Kidney tubule cell (primary cell): Measurements from ENCODE around the gene SRGAP1.
"Not testable (repeated sequence)": the region's sequence is repeated elsewhere in the genome, so short reads cannot be mapped to it uniquely, and the experiment has no call there.

Experiments
- DNase-seq: peaks from one replicate; pipeline ENCODE4 v3.0.0-alpha.2; 2018; ENCODE audit warnings: low spot score

SRGAP1 gene

DNA sequence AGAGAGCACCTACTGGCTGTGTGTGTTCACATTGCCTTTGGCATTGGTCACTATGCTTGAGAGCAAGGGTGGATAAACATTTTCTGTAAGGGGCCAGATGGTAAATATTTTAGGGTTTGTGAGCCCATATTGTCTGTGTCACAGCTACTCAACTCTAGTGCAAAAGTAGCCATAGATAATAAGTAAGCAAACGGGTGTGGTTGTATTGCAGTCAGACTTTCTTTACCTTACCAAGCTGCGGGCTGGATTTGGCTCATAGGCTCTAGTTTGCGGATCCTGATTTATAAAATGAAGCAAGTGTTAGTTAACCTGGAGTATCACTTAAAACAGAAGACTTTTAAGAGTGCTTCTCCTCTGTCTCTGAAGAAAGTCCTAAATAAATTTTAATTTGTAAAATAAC is 208.6 kb downstream of the SRGAP1 start:
- DNase-seq, result no peak

DNA sequence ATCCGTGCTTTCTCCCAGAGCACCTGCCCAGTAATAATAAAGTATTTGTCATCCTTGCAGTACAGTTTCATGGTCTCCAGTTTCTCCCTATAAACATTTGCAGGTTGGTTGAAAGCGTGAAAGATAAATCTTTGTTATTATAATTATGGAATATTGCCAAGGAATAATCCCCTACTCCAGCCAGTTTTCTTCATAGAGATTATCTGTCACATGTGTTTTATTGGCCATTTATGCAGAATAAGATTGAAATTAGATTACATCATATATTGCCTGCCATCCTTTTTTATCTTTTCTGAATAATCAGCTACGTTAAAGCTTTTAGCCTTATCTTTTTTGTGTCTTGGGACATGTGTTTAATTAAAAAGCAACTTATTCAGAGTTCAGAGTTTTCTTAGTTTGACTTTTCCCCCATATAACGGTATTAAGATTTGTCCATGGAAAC is 209.6 kb downstream of the SRGAP1 start:
- DNase-seq, result no peak

DNA sequence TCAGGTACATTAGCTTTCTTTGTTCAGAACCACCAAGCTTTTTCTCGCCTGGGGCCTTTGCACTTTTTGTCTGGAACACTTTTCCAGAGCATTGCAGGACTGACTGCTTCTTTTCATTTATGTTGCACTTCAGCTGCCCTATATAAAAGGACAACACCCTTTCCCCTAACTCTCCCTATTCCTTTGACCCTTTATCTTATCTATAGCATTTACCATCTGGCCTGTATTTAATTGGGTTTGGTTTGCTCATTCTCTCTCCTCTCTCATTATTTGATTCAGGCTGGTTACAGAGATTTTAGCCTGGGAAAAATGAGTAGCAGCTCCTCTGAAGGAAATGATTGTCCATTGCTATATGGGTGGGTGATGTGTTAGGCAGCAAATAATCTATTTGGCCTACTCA is 212.2 kb downstream of the SRGAP1 start:
- DNase-seq, result no peak

DNA sequence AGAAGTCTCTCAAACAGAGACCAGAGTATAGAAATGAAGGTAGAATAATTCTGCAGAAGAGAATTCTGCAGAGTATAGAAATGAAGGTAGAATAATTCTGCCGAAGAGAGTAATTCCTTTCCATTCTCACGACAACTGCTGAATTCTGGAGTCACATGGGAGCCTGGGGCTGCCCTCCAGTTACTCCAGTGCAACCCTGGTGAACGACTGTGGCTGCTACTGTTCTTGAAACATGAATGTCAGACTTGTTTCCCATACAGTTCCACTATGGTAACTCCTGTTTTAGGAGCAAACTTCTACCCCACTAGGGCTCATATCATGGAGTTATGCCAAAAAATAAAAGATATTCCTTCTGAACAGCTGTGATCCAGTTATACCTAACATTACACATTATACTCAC is 213.2 kb downstream of the SRGAP1 start:
- DNase-seq, result no peak

DNA sequence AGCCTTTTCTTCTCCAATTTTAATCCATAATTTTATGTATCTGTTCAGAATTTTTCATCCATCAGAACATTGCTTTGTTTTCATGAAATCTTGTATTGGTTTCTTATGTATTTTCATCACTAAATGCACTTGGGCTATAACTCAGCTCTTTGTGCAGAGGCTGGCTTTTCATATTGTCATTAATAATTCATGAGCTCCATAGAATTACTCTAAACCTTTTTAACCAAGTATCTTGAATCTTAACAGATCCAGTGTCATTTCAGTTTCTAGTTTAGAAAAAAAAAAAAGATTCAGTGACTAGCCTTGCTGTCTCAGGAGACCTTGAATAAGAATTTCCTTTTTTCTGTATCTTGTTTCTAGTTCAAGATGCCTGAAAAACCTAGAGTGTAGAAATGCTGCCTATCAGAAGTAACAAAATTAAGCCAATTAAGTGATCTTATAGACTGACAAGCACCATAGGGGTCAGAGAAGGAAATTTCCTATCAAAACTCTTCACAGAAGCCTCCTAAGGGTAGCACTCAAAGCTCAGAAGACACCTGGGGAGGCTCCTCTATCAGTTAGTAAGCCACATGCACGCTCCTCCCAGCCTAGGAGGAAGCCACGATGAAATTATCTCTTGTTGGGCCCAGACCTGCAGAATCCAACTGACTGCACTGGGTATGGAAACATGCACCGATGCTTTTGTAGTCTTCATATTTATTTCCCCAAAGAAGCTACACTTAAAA is 214.2 kb downstream of the SRGAP1 start:
- DNase-seq, result no peak

DNA sequence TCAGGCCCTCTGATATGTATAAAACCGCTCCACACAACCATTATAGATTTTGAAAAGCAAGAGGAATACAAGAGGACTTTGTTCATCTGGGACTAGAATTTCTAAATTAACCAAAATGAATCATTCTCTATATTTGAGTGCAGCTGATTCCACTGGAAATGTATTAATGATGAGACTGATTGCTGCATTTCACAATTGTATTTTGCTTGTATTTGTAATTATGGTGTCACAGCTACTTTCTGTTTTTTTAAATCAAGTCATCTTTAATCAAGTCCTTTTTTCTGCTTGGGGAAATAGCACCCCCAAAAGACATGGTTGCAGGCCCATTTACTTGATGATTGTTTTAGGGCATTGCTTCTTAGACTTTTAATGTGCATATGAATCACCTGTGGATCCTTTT is 215.2 kb downstream of the SRGAP1 start:
- DNase-seq, result no peak

DNA sequence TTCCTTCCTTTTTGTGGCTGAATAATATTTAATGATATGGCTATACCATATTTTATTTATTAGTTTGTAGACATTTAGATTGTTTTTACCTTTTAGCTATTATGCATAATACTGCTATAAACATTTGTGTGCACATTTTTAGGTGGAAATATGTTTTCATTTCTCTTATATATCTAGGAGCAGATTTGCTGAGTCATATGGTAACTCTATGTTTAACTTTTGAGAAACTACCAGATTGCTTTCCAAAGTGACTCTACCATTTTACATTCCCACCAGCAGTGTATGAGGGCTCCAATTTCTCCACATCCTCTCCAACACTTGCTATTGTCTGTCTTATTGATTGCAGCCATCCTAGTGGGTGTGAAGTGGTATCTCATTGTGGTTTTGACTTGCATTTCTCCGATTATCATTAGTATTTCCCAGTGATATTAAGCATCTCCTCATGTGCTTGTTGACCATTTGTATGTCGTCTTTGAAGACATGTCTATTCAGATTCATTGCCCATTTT is 217.4 kb downstream of the SRGAP1 start:
- DNase-seq, result no peak

DNA sequence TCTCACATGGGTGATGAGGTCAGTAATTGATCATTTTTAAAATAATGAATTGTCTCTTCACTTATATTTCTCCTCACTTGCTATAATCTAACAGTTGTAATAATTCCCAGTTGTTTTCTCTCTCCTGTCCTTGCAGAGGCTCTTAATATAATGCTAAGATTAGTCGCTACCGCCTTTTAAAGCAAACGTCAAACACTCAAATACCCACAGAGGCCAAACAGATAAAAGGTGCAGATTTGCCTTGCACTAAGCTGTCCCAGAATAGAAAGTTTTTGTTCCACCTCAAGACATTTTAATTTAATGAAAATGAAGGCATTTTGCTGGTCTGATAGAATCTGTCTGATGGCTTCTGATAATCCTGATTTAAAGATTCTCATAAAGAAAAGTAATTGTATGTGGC is 218.6 kb downstream of the SRGAP1 start:
- DNase-seq, result no peak

DNA sequence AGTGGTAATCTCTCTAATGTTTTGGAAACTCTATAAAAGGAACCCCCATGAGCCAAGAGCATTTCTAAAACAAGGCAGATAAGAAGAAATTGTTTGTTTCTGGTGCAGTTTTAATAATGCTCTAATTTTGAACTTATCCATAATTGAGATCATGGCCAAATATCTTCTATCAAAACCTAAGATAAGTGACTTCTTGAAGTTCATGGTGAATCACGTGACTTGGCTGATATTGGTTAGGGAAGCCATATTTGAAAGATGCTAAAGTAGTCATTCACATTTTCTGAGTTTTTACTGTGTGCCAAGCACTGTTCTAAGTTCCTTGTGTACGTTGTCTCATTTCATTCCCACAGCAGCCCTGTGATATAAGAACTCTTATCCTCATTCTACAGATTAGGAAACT is 219.7 kb downstream of the SRGAP1 start:
- no peak for DNase-seq

DNA sequence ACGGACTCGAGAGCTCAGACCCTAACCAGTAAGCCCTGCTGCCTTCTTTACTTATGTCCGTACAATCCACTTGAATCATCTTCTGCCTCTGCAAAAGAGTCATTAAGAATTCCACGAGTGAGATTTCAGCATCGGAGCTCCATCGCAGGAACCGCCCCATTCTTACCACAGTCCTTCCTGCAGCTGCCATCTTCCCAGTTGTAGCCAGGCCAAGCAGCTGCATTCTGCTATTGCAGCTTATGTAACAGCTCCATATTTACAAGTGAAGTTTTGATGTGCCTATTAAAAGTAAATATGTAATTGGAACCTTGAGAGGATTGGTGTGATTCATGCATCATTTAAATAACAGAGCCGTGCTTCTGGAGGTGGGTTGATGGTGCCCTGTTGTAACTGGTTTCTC is 220.2 kb downstream of the SRGAP1 start:
- no peak for DNase-seq

DNA sequence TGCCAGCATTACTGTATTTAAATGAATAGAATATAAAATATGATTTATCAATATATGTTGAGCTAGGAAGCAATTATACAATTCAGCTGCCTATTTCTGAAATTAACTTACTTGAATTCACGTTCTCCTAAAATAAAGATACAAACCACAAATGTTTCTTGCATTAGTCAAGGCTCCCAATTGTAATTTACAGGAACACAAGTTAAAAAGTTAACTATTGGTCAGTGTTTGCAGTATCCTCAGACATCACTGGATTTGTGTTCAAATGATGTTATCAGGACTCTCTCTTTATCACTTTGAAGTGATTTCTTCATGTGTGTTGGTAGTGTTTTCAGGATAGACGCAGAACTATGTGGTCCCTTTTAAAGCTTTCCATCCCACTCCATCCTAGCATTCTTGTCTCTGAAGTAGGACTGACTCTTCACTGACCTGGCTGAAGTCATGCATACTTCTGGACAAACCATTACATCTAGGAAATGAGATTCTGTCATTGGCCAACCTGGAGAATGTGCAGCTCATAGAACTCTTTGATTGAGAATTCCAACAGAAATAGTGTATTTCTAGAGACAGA is 221.5 kb downstream of the SRGAP1 start:
- no peak for DNase-seq

DNA sequence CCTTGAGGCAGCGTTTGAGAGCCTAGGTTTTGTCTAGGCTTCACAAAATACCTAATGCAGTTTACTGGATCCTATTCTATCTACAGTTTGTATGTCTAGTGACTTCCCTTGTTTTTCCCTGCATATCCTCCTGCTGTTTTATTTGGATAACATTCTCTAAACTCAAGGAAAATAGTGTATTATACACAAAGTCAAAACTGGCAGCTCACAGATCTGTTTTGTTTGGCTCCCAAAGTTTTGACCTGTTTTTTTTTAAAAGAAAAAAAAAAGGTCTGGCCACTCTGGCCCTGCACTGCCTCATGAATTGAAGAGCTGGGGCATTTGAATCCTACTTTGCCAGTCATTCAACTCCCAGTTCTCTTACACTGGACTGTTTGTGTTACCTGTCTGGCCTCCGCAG is 222.3 kb downstream of the SRGAP1 start:
- DNase-seq, result no peak

DNA sequence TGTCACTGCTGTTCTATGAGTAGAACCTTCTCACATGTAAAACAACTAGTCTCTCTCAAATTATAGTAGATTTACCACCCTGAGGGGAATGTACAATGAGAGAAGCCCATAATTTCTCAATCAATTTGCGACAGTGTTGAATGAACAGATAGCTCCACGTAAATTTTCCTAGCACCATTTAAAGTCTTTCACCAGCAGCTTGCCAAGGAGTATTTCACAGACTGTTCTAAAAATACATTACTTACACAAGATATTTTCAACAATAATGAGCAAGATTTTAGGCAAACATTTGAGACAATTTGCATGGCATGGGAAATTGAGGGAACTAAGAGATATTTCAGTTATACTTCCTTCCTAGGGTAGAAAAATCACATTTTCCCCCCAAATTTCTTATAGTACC is 226.0 kb downstream of the SRGAP1 start:
- DNase-seq, result no peak

DNA sequence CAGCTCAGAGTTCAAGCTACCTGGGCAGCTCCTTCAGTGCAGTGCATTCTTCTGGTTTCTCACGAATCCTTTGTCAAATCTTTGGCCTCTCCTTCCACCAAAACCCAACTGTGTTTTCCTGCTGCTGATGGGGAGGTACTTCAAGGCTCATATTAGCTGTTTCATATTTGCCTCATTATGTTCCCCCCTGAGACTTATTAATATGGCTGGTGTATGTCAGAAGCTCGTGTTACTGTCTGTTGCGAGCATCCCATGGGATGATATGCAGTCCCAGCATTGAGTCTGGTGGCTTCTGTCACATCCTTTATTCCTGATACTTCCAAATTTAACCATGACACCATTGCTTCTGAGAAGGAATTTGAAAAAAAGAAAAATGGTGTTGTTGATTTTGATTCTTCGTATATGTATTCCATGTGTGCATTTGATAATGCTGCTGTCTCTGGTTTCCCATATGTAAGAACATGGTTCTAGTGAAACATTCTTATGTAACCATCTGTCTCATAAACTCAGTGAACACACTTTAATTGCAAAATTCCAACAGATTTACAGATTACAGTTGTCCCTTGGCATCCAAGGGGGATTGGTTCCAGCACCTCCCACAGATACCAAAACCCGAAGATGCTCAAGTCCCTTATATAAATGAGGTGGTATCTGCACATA is 228.5 kb downstream of the SRGAP1 start:
- DNase-seq, result no peak

DNA sequence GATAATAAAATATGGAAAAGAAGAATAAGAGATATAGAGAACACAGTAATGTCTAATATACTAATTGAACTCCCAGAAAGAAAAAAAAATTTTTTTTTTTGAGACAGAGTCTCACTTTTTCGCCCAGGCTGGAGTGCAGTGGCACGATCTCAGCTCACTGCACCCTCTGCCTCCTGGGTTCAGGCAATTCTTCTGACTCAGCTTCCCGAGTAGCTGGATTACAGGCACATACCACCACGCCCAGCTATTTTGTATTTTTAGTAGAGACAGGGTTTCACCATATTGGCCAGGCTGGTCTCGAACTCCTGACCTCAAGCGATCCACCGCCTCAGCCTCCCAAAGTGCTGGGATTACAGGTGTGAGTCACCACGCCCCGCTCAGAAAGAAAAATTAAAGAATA is 232.1 kb downstream of the SRGAP1 start:
- DNase-seq, result not testable (repeated sequence)

DNA sequence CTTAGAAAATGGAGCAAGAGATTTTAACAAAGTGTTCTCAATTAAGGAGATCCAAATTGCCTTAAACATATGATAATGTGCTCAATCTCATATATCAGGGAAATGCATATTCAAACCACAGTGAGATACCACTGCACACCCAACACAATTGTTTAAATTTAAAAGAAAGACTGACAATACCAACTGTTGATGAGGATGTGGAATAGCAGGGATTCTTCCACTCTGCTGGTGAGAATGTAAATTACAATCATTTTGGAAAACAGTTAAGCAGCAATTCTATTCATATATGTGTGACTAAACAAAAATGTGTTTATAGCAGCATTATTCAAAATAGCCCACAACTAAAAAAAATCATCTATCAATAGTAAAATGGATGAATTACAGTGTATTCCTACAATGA is 233.4 kb downstream of the SRGAP1 start:
- no peak for DNase-seq

DNA sequence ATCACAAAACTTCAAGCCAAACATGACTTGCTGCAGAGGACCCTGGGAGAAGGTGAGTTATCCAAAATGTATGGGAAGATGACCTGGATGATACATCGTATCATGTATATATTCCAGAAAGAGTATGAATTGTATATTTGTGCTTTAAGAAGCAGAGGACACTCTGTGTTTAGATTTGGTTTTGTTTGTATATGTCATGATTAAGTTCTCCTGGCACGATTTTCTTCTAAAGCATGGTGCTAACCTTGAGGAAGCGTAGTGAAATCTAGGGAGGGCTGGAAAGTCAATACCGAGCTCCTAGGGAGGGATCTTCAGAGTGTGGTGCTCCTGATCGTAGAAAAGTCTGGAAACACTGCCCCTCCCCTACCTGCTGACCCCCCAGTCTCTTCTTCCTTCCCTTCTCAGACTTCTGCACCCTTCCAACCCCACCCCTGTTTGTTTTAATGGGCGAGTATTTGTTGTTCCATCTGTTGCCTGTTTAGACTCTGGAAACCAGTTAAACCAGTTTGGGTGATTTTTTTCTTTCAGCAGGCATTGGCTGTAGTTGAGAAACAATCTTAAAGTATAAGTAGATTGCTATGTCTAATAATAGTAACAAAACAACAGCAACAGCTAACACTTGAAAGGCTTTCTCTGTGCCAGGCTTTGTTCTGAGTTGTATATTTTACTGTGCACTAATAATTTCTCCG is 236.0 kb downstream of the SRGAP1 start:
- DNase-seq, result peak; percentile 10

DNA sequence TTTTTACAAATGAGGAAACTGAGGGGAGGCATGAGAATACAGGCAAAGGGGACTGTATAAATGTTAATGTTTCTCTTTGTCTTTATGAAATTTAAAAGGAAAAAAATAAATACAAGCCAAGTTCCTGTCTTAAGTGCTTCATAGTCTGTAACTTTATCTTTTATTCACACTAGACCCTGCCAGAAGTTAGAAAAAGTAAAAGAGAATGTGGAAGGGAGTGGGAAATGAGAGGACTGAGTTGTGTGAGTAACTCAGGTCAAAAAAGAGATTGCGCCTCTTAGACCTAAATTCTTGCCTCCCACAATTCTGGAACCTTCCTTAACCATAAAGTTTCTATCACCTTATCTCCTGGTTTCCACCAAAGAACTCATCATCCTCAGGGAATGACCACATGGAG is 236.5 kb downstream of the SRGAP1 start:
- DNase-seq, result no peak

DNA sequence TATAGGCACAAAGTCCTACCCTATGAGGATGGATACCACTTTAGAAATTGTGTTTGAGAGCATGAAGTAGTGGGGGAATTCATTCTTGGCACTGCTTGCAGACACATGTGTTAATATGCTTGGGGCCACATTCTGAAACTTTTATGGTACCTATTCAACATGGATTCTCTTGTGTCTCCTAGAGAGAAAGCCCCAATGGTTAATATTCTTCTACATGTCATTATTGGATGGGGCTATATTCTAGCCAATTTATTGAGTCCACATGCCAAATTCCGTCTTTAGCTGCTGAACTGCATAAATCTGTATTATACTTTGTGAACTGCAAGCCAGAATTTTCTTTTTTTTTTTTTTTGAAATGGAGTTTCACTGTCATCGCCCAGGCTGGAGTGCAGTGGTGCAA is 237.6 kb downstream of the SRGAP1 start:
- DNase-seq, result no peak

DNA sequence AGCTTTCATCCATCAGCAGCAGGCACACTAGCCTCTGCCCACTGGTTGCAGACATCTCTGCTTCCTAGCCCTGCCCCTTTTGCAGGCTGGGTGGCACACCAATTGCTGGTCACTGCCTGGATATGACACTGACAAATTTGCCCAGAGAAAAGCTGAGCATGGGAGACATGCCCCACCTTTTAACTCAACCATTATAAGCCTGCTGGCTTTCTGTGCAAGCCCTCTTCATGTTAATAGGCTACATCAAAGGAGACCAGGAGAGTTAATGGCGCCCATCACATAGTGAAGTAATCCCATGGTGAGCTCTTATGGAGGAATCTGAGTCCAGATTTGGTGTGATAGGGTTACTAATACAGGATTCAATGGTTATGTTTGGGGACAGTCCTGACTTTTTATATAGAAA is 238.4 kb downstream of the SRGAP1 start:
- no peak for DNase-seq

DNA sequence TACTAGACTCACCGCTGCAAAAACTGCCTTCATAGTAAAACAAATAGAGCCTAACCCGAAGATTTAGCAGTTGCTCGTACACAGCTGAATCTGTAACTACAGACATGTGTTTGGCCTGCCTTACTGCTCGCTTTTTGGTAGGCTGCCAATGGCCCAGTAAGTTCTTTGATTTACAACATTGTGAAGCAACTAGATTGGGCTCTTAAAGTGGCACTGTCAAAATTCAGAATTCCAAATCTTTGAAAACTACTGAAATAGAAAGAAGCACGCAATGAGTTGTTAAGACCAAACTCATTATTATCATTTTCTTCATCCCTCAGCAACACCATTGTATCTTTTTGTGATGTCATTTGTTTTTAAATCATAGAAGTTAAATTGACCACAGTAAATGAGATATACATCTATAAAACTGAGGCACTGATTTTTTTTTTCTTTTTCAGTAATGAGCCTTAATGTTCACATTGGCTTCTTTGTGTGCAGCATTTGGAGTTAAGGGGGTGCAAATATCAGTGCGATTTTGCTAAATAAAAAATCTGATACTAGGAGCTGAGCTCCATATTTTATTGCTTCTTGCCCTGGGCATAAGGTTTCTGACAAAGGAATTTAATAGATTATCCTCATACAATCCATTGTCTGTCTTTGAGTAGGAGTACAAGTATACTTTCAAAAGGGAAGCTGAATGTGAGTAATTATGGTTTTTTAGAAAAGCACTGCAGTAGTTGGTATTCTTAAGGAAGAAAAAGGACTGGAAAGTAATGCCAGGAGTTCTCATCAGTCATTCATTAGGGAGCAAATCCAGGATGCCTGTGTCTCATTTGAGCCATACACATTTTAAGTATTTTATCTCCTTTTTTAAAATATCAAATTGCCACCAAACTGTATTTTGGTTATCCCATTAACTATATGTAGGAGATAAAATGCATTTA is 239.0 kb downstream of the SRGAP1 start:
- DNase-seq, result peak; percentile 41

DNA sequence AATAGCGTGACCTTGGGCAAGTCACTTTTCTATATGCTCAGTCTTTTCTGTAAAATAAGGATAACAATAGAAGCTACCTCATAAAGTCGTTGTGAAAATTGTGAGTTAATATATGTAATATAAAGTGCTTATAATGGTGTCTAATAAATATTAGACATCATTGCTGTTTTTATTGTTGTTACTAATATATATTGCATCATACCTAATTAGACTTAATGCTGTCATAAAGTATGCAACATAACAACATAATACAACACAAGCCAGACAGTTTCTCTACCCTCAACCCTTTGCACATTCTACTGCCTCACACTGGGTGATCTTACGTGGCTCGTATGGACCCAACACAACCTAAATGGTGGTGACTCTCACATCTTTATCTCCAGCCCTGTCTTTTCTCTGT is 240.7 kb downstream of the SRGAP1 start:
- DNase-seq, result no peak
